SK-N-SH (cell line): ENCODE results near the gene PEF1. TPM values are rescaled to one million over a fixed set of nuclear protein-coding genes. Genes with fewer than 3 reads are reported as not detected.

ENCODE experiments used
- CTCF ChIA-PET: fragments of 300-600, 350-600 bp; formaldehyde crosslinking; extraction: SDS; loops from one replicate; lab custom pipeline; 2021; lab: Yijun Ruan, JAX
- POLR2A ChIA-PET: fragments of 350-600 bp; sonication (Branson Sonifier 250); formaldehyde crosslinking; extraction: SDS; loops from one replicate; lab custom pipeline; 2020; ENCODE audit warnings: antibody characterized with exemption, inconsistent platforms; lab: Yijun Ruan, JAX
- DNase-seq: peaks from one replicate; pipeline ENCODE4 v3.0.0; 2012
- H2AFZ ChIP-seq: fragments of 200-600 bp; sonication (generic); 2 replicates; pipeline ENCODE4 v1.8.1; 2016; ENCODE audit warnings: antibody characterized with exemption, mild to moderate bottlenecking, low read depth
- H3F3A ChIP-seq: fragments of 200-600 bp; sonication (generic); replicated peaks from 2 replicates; pipeline ENCODE3; 2016; ENCODE audit warnings: antibody characterized with exemption, mild to moderate bottlenecking; ENCODE audit not compliant: insufficient read depth
- H3K27ac ChIP-seq, 2 experiments: fragments of 200-500 bp in 1 of 2; fragments of 200-600 bp in 1 of 2; sonication (Bioruptor generic) in 1 of 2; sonication (generic), shearing (Covaris generic) in 1 of 2; 2 replicates each; pipeline versions ENCODE4 v1.5.1 to v1.6.1; 2014 to 2016; ENCODE audit warnings: low read depth in 2 of 2, inconsistent platforms in 1 of 2, low read length in 1 of 2, mild to moderate bottlenecking in 1 of 2, mixed read lengths in 1 of 2
- H3K27me3 ChIP-seq: fragments of 200-600 bp; sonication (generic), shearing (Covaris generic); 2 replicates; pipeline ENCODE4 v1.6.1; 2016; ENCODE audit warnings: mixed run types; ENCODE audit not compliant: insufficient read depth
- H3K36me3 ChIP-seq, 2 experiments: fragments of 200-500 bp in 1 of 2; fragments of 200-600 bp in 1 of 2; sonication (Bioruptor generic) in 1 of 2; sonication (generic) in 1 of 2; replicated peaks in 1 of 2; 2 replicates each; pipeline versions ENCODE3 to v1.5.1; 2014 to 2016; ENCODE audit warnings: low read length in 1 of 2, mild to moderate bottlenecking in 1 of 2; ENCODE audit not compliant: insufficient read depth in 2 of 2, control insufficient read depth in 1 of 2
- H3K4me1 ChIP-seq, 2 experiments: fragments of 200-500 bp in 1 of 2; fragments of 200-600 bp in 1 of 2; sonication (Bioruptor generic) in 1 of 2; sonication (generic), shearing (Covaris generic) in 1 of 2; 2 replicates each; pipeline versions ENCODE4 v1.5.1 to v1.6.1; 2014 to 2016; ENCODE audit warnings: low read depth in 1 of 2, low read length in 1 of 2, mixed run types in 1 of 2; ENCODE audit not compliant: insufficient read depth in 2 of 2, control insufficient read depth in 1 of 2
- H3K4me2 ChIP-seq: fragments of 200-600 bp; sonication (generic), shearing (Covaris generic); 2 replicates; pipeline ENCODE4 v1.6.1; 2017; ENCODE audit warnings: mixed run types
- H3K4me3 ChIP-seq, 2 experiments: fragments of 200-500 bp in 1 of 2; fragments of 200-600 bp in 1 of 2; sonication (Bioruptor generic) in 1 of 2; sonication (generic), shearing (Covaris generic) in 1 of 2; 2 replicates each; pipeline versions ENCODE4 v1.5.1 to v1.8.1; 2014 to 2016; ENCODE audit warnings: low read depth in 2 of 2, inconsistent platforms in 1 of 2, low read length in 1 of 2, mild to moderate bottlenecking in 1 of 2, mixed read lengths in 1 of 2, moderate library complexity in 1 of 2
- H3K79me2 ChIP-seq: fragments of 200-600 bp; sonication (generic); 2 replicates; pipeline ENCODE4 v1.8.1; 2017; ENCODE audit warnings: mild to moderate bottlenecking; ENCODE audit not compliant: insufficient read depth
- H3K9ac ChIP-seq: fragments of 200-600 bp; sonication (generic); 2 replicates; pipeline ENCODE4 v1.6.1; 2017; ENCODE audit warnings: mixed run types
- H3K9me2 ChIP-seq: fragments of 200-600 bp; sonication (generic); 2 replicates; pipeline ENCODE4 v1.6.1; 2017; ENCODE audit warnings: mixed run types
- H3K9me3 ChIP-seq: fragments of 200-600 bp; sonication (generic); 2 replicates; pipeline ENCODE4 v1.6.1; 2017; ENCODE audit warnings: mixed run types, mild to moderate bottlenecking, moderate library complexity
- H4K20me1 ChIP-seq: fragments of 200-600 bp; sonication (generic); 2 replicates; pipeline ENCODE4 v1.6.1; 2017; ENCODE audit warnings: mild to moderate bottlenecking, mixed run types; ENCODE audit not compliant: insufficient read depth
- CTCF ChIP-seq: fragments of 200-600 bp; sonication (generic); IDR thresholded peaks from 2 replicates; pipeline ENCODE4 v1.6.1; 2017; ENCODE audit warnings: antibody characterized with exemption, mild to moderate bottlenecking, moderate library complexity
- ELF1 ChIP-seq: IDR thresholded peaks from 2 replicates; pipeline ENCODE4 v1.4.0; 2012
- EP300 ChIP-seq, 2 experiments: IDR thresholded peaks; 2 replicates each; pipeline versions ENCODE4 v1.4.0 to v1.6.1; 2012; ENCODE audit warnings: borderline replicate concordance in 1 of 2, low read depth in 1 of 2, low read length in 1 of 2
- FOXM1 ChIP-seq: IDR thresholded peaks from 2 replicates; pipeline ENCODE4 v1.4.0; 2012; ENCODE audit warnings: low read depth, mild to moderate bottlenecking
- GABPA ChIP-seq: IDR thresholded peaks from 2 replicates; pipeline ENCODE4 v1.4.0; 2012; ENCODE audit warnings: low read depth, mild to moderate bottlenecking
- MEF2A ChIP-seq: IDR thresholded peaks from 2 replicates; pipeline ENCODE4 v1.4.0; 2012; ENCODE audit warnings: low read depth, borderline replicate concordance
- NFIC ChIP-seq: IDR thresholded peaks from 2 replicates; pipeline ENCODE4 v1.4.0; 2012; ENCODE audit warnings: borderline replicate concordance
- RAD21 ChIP-seq: IDR thresholded peaks from 2 replicates; pipeline ENCODE4 v1.6.1; 2012; ENCODE audit warnings: mild to moderate bottlenecking, low read length
- RFX5 ChIP-seq: IDR thresholded peaks from 2 replicates; pipeline ENCODE4 v1.6.1; 2012; ENCODE audit warnings: mild to moderate bottlenecking, improper control_type of control experiment, low read length
- SIN3A ChIP-seq: IDR thresholded peaks from 2 replicates; pipeline ENCODE4 v1.6.1; 2012; ENCODE audit warnings: low read depth, mild to moderate bottlenecking, low read length, moderate library complexity, borderline replicate concordance
- TCF12 ChIP-seq: IDR thresholded peaks from 2 replicates; pipeline ENCODE4 v1.4.0; 2012
- TEAD4 ChIP-seq: IDR thresholded peaks from 2 replicates; pipeline ENCODE4 v1.4.0; 2012; ENCODE audit warnings: mild to moderate bottlenecking, borderline replicate concordance; ENCODE audit not compliant: insufficient read depth
- YY1 ChIP-seq: IDR thresholded peaks from 2 replicates; pipeline ENCODE4 v1.4.0; 2012; ENCODE audit warnings: low read depth, mild to moderate bottlenecking
- ZBTB33 ChIP-seq: IDR thresholded peaks from 2 replicates; pipeline ENCODE4 v1.4.0; 2012; ENCODE audit warnings: low read depth, borderline replicate concordance
- WGBS: methylation state at CpG from one replicate; pipeline ENCODE4 v1.1.6; 2017; ENCODE audit warnings: low lambda C conversion rate; 5-methylcytosine and 5-hydroxymethylcytosine counted together
- polyA plus RNA-seq, 3 experiments: library from polyadenylated mRNA; depleted of rRNA; stranded (reverse); fragments of >200 nt; gene quantifications; 2 replicates each; pipeline ENCODE4 v1.2.3, GENCODE V29; 2012
- TF ChIP-seq, protein P1 (sequence below): IDR thresholded peaks from 2 replicates; pipeline ENCODE4 v1.6.1; 2012; ENCODE audit warnings: mild to moderate bottlenecking, low read depth, low read length, moderate library complexity

Gene PEF1
- polyA plus RNA-seq, 1 of the 3 experiments (the other 2 are of a cell fraction): 51.9 TPM

DNA sequence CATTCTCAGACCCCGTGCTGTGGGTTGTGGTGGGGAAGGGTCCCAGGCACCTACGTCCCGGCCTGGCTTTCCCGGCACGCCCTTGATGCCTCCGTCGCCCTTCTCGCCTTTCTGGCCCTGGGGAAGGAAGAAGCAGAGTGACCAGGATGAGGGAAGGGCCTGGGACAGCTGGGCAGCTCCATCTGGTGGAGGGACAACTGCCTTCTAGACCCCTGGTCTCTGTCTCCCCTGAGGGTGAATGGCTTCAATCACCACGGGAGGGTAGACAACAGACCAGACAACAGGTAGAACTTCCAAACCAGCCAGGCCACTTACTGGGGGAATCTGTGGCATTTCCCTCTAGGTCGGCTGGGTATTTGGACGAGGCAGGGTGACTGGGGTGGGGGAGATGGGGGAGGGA lies 47.3 kb upstream of the PEF1 start:
- Histone ChIP-seq H3K79me2 (no peaks in the 10 kb centered on the region), H3K4me3 (no peak overlapping the region), H3K9me2 (no peaks in the 10 kb centered on the region), H3K4me2 (no peak overlapping the region), H3K27me3 (no peaks in the 10 kb centered on the region), H3K9me3 (no peaks in the 10 kb centered on the region), H3F3A (peaks cover 3% of the 10 kb centered on the region), H3K36me3 (no peaks in the 10 kb centered on the region), H3K4me1 (peaks cover 18 to 34% of the 10 kb centered on the region in 2 experiments; a peak in 3 of 4 replicates), H3K9ac (no peak overlapping the region), H4K20me1 (no peaks in the 10 kb centered on the region), H3K27ac (no peak overlapping the region), H2AFZ (no peak overlapping the region)
- TF ChIP-seq ELF1 (no peak), TEAD4 (no peak), RAD21 (0 out of 2 replicates have a peak, but pooled peaks have one; percentile 22)
- WGBS: 90% methylated on average over 10 of the region's 11 CpGs
- no peak for DNase-seq
- CTCF ChIA-PET: interaction anchor here (0.6 to 3.8 kb wide), 4 partner anchors 13 to 29 kb away, joined by 3 to 23 read pairs (median 4); no protein-coding TSS in a partner anchor
- POLR2A ChIA-PET: no interaction called here

DNA sequence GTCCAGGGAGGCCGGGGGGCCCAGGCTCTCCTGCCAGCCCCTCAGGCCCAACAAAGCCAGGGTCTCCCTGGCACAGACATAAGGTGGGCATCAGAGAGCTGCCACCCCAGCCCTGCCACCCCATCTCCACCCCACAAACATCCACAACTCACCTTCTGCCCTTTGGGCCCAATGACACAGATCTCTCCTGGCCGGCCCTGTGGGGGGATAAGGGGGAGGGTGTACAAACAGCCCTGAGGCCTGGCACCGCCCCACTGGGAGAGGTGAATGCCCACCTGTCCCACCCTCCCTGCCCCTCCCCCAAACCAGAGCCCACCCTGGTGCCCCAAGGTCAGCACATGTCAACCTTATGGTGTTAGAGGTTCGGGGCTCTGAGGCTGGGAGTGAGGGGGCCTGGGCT lies 46.8 kb upstream of the PEF1 start:
- no peak overlapping the region for H3K4me2 ChIP-seq
- H3K4me3 ChIP-seq: no peak overlapping the region
- no peaks in the 10 kb centered on the region for H4K20me1 ChIP-seq
- WGBS: no CpG with 5 or more reads among the region's 4 CpGs
- H3K27me3 ChIP-seq: no peaks in the 10 kb centered on the region
- no peak overlapping the region for H2AFZ ChIP-seq
- CTCF ChIA-PET: interaction anchor here (0.6 to 3.8 kb wide), 3 partner anchors 13 to 27 kb away, joined by 3 to 23 read pairs (median 5); no protein-coding TSS in a partner anchor
- no peaks in the 10 kb centered on the region for H3K9me2 ChIP-seq
- H3K27ac ChIP-seq: no peak overlapping the region
- peaks cover 18 to 31% of the 10 kb centered on the region in 2 experiments; a peak in 3 of 4 replicates for H3K4me1 ChIP-seq
- TF ChIP-seq TCF12: no peak
- no peak for TF ChIP-seq RFX5
- TF ChIP-seq FOXM1: no peak
- TF ChIP-seq, all 33 proteins: peak for 0
- H3F3A ChIP-seq: peaks cover 3% of the 10 kb centered on the region
- no peaks in the 10 kb centered on the region for H3K79me2 ChIP-seq
- H3K9me3 ChIP-seq: no peaks in the 10 kb centered on the region
- no peak overlapping the region for H3K9ac ChIP-seq
- no peak for DNase-seq
- H3K36me3 ChIP-seq: no peaks in the 10 kb centered on the region
- POLR2A ChIA-PET: interaction anchor here (1.2 kb wide), 1 partner anchor 24 kb away, joined by 4 read pairs; no protein-coding TSS in a partner anchor

GRCh38 chr1:31690921-31691320 lies 46.2 kb upstream of the PEF1 start:
- H2AFZ ChIP-seq: no peak overlapping the region
- POLR2A ChIA-PET: interaction anchor here (1.2 kb wide), 1 partner anchor 25 kb away, joined by 4 read pairs; no protein-coding TSS in a partner anchor
- CTCF ChIA-PET: interaction anchor here (0.9 to 1.3 kb wide), 2 partner anchors 14 to 25 kb away, joined by 3 read pairs; no protein-coding TSS in a partner anchor
- no peak for TF ChIP-seq EP300 (IDR thresholded peaks at IDR 0.05; ENCODE audit: borderline replicate concordance in 1 of 2, low read depth in 1 of 2, low read length in 1 of 2)
- no peak for TF ChIP-seq CTCF
- TF ChIP-seq YY1: no peak
- no peak for TF ChIP-seq SIN3A
- TF ChIP-seq ZBTB33: no peak
- TF ChIP-seq, protein P1, sequence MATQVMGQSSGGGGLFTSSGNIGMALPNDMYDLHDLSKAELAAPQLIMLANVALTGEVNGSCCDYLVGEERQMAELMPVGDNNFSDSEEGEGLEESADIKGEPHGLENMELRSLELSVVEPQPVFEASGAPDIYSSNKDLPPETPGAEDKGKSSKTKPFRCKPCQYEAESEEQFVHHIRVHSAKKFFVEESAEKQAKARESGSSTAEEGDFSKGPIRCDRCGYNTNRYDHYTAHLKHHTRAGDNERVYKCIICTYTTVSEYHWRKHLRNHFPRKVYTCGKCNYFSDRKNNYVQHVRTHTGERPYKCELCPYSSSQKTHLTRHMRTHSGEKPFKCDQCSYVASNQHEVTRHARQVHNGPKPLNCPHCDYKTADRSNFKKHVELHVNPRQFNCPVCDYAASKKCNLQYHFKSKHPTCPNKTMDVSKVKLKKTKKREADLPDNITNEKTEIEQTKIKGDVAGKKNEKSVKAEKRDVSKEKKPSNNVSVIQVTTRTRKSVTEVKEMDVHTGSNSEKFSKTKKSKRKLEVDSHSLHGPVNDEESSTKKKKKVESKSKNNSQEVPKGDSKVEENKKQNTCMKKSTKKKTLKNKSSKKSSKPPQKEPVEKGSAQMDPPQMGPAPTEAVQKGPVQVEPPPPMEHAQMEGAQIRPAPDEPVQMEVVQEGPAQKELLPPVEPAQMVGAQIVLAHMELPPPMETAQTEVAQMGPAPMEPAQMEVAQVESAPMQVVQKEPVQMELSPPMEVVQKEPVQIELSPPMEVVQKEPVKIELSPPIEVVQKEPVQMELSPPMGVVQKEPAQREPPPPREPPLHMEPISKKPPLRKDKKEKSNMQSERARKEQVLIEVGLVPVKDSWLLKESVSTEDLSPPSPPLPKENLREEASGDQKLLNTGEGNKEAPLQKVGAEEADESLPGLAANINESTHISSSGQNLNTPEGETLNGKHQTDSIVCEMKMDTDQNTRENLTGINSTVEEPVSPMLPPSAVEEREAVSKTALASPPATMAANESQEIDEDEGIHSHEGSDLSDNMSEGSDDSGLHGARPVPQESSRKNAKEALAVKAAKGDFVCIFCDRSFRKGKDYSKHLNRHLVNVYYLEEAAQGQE: no peak
- TF ChIP-seq MEF2A: no peak
- no peak for TF ChIP-seq NFIC
- no peak for TF ChIP-seq GABPA
- no peak for TF ChIP-seq RFX5

More at GRCh38 chr1:31690921-31691320, 46.2 kb upstream of the PEF1 start:
- H3K79me2 ChIP-seq: no peaks in the 10 kb centered on the region
- H3K4me2 ChIP-seq: peak overlapping the region; percentile 76; the same call in 1 of the 2 replicates
- peaks cover 18 to 26% of the 10 kb centered on the region in 2 experiments; a peak in 3 of 4 replicates for H3K4me1 ChIP-seq
- DNase-seq: no peak
- WGBS: 70% methylated on average over 7 of the region's 10 CpGs
- no peaks in the 10 kb centered on the region for H3K27me3 ChIP-seq
- peaks cover 3% of the 10 kb centered on the region for H3F3A ChIP-seq
- H3K9me3 ChIP-seq: no peaks in the 10 kb centered on the region
- H4K20me1 ChIP-seq: no peaks in the 10 kb centered on the region
- no peaks in the 10 kb centered on the region for H3K9me2 ChIP-seq
- peak overlapping the region in 1 of 2 experiments; percentile 85; a peak in 2 of 4 replicates for H3K27ac ChIP-seq
- no peak overlapping the region for H3K4me3 ChIP-seq
- H3K36me3 ChIP-seq: no peaks in the 10 kb centered on the region
- H3K9ac ChIP-seq: no peak overlapping the region
